ENCODE data around the gene SPEF1. TPM values are rescaled to one million over a fixed set of nuclear protein-coding genes. Genes with fewer than 3 reads are reported as not detected.

Gene SPEF1
- total and polyA plus RNA-seq, 2 of the 4 experiments (the other 2 are of a cell fraction): 0.15 TPM; not detected in 1

- Histone ChIP-seq H2AK9ac (replicated peaks; ENCODE audit: low read depth, low read length, poor library complexity) (no peak overlapping the region), H4K5ac (ENCODE audit: low read depth, low read length) (no peak overlapping the region), H4K8ac (ENCODE audit: low read depth in 2 of 2, low read length in 2 of 2) (no peak overlapping the region), H2BK20ac (ENCODE audit: low read depth, low read length) (no peak overlapping the region), H3K79me1 (ENCODE audit: low read depth in 1 of 2, low read length in 2 of 2) (peaks cover 5 to 21% of the 10 kb centered on the region in 2 experiments; a peak in 3 of 4 replicates), H3K4me1 (ENCODE audit: control insufficient read depth, insufficient read depth, low read length) (peaks cover 16% of the 10 kb centered on the region), H3K9me3 (ENCODE audit: control insufficient read depth, insufficient read depth, low read length) (no peaks in the 10 kb centered on the region), H3K23ac (ENCODE audit: low read depth, low read length) (no peak overlapping the region), H3K9me1 (ENCODE audit: insufficient read depth, low read length) (peaks cover 12% of the 10 kb centered on the region), H3K4me2 (ENCODE audit: low read depth, low read length) (no peak overlapping the region), H3K4ac (ENCODE audit: low read depth, low read length) (no peak overlapping the region), H2AK5ac (ENCODE audit: low read depth, low read length) (no peak overlapping the region), H2BK120ac (ENCODE audit: low read depth, low read length) (no peak overlapping the region), H3K27me3 (ENCODE audit: control insufficient read depth, insufficient read depth, low read length) (no peaks in the 10 kb centered on the region), H3K18ac (ENCODE audit: low read depth, low read length) (no peak overlapping the region), H4K91ac (ENCODE audit: insufficient read depth, low read depth, low read length) (no peak overlapping the region), H2BK15ac (ENCODE audit: low read depth, low read length) (no peak overlapping the region), H3K4me3 (ENCODE audit: insufficient read depth, low read depth, low read length) (no peak overlapping the region), H3K27ac (ENCODE audit: insufficient read depth, low read length) (no peak overlapping the region), H2BK5ac (ENCODE audit: low read depth, low read length, poor library complexity, severe bottlenecking) (no peak overlapping the region), H3K36me3 (ENCODE audit: control insufficient read depth, insufficient read depth, low read length) (peaks cover 7% of the 10 kb centered on the region), H3K9ac (ENCODE audit: low read depth, low read length) (no peak overlapping the region), H3K56ac (ENCODE audit: extremely low read depth, insufficient read depth, low read length) (no peak overlapping the region), H4K20me1 (ENCODE audit: insufficient read depth, low read length) (peaks cover 24% of the 10 kb centered on the region), H2AFZ (replicated peaks; ENCODE audit: low read length, poor library complexity) (peak overlapping the region; percentile 4), H3K14ac (replicated peaks; ENCODE audit: low read depth, low read length) (no peak overlapping the region)
- in situ Hi-C loops (cut with MboI; ENCODE audit: low sequenced_read_pairs): loop anchor here (10.0 kb wide), 1 partner anchor 296 kb away; no protein-coding TSS in a partner anchor
- intact Hi-C loops (cut with micrococcal nuclease): loop anchor here (5.0 kb wide), 1 partner anchor 226 kb away; no protein-coding TSS in a partner anchor
- no TSS peak for BruUV-seq (replicated peaks)
- TF ChIP-seq RAD21 (IDR thresholded peaks at IDR 0.05; ENCODE audit: low read length): no peak
- TF ChIP-seq MXI1 (IDR thresholded peaks at IDR 0.05; ENCODE audit: borderline replicate concordance, low read depth, low read length): no peak
- no peak for TF ChIP-seq ELK1 (IDR thresholded peaks at IDR 0.05; ENCODE audit: borderline replicate concordance, low read depth, low read length)
- TF ChIP-seq MAFK (IDR thresholded peaks at IDR 0.05; ENCODE audit: low read depth, low read length): no peak
- TF ChIP-seq FOS (IDR thresholded peaks at IDR 0.05; ENCODE audit: low read depth, low read length): no peak
- TF ChIP-seq CEBPB (IDR thresholded peaks at IDR 0.05; ENCODE audit: low read depth, low read length): no peak
- TF ChIP-seq NFE2L2 (IDR thresholded peaks at IDR 0.05; ENCODE audit: low read depth, low read length): no peak
- POLR2A ChIA-PET (ENCODE audit: unreplicated experiment): interaction anchor here (0.7 kb wide), 1 partner anchor 91 kb away, joined by 5 read pairs; no protein-coding TSS in a partner anchor
- DNase-seq (no peak), ATAC-seq (ENCODE audit: low read depth) (no peak)
- dilution Hi-C loops (cut with HindIII; ENCODE audit: low sequenced_read_pairs, unreplicated experiment): no loop called here
- CTCF ChIA-PET: interaction anchor here (1.4 kb wide), 1 partner anchor 29 kb away, joined by 4 read pairs; no protein-coding TSS in a partner anchor
- 67% methylated on average over 3 of the region's 4 CpGs; no CpG with 5 or more reads in 1 of the 2 experiments for WGBS, 2 experiments (ENCODE audit: extremely low coverage in 2 of 2, insufficient read length in 1 of 2)
Measured at GRCh38 chr20:3788685-3789155, 7.5 kb upstream of the SPEF1 start.

All from IMR-90 (cell line).